ENCODE results near the gene KIF17.

KIF17 gene

DNA sequence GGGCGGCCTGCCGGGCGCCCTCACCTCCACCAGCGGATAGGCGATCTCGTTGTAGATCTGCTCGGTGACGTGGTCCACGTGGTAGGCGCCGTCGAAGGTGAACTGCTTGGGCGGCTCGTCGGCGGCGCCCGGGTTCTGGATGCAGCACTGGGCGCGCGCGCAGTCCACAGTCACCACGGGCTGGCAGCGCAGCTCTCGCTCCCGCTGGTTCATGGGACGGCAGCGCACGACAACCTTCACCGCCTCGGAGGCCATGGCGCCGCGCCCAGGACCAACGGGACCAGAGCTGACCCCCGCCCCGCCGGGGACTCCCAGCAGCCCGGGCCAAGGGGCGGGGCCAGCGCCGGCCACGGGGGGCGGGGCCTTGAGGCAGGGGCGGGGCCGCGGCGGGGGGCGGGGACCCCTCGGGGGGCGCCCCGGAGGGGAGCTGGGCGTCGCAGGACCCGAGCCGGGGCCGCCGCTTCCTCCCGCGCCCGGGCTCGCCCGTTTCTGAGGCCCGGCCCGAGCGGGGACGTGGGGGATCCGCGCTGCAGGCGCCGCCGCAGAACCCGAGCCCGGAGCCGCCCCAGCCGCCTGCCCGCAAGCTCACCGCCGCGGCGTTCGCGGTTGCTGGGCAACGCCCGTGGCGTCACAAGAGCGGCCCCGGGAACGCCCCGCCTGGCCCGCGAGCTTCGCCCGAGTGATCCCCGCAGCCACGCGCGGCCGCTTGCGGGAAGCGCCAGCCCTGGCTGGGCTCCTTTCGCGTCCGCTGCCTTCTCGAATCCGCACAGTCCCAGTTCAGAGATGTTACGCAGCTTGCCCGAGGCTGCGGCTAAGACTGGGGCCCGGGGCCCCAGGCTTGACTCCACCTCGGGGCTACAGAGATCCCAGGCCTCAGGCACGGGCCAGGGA is at the start of gene KIF17:
Gene KIF17 (minus strand): TSS at position 556 of the 891 bp plus-strand sequence. CDS start 301 bp downstream, at position 255.
- no peak for FAIRE-seq

DNA sequence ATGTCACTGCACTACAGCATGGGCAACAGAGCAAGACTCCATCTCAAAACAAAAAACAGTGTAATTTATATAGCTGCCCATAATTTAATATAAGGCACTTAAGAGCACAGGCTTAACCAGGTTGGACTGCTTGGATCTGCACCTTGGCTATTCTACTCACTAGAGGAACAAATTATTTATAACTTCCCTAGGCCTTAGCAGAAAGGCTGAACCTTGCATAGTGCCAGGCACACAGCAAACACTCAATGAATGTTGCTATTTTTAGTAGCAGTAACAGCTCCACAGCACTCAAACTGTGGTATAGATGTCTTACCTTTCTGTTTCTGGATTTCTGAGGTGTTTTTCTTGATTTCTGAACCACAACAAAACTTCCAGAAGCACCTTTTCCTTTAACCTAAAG is 49.5 kb upstream of the KIF17 start:
- FAIRE-seq: no peak

DNA sequence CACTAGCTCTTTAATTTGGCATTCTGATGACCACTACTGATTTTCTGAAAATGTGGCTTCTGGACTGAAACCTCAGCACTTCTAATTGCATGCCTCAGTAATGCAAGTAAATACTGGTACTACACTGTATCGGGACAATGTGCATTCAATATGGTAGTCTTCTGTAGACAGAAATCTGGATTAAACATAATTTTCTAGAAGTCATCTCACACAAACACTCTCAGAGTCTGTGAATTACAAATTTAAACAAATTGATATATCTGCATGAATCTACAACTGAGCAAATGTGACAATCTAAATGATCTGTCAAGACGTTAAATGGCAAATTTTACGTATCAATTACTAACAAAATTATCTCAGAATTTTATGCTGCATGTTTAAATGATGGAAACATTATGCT is 45.6 kb upstream of the KIF17 start:
- no peak for FAIRE-seq

DNA sequence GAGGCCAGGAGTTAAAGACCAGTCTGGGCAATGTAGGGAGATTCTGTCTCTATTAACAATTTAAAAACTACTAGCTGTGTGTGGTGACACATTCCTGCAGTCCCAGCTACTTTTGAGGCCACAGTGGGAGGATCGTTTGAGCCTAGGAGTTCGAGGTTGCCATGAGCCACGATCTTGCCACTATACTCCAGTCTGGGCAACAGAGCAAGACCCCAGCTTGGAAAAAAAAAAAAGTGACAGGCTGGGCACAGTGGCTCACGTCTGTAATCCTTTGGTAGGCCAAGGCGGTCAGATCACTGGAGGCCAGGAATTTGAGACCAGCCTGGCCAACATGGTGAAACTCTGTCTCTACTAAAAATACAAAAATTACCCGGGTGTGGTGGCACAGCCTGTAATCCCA is 42.5 kb upstream of the KIF17 start:
- FAIRE-seq: no peak

DNA sequence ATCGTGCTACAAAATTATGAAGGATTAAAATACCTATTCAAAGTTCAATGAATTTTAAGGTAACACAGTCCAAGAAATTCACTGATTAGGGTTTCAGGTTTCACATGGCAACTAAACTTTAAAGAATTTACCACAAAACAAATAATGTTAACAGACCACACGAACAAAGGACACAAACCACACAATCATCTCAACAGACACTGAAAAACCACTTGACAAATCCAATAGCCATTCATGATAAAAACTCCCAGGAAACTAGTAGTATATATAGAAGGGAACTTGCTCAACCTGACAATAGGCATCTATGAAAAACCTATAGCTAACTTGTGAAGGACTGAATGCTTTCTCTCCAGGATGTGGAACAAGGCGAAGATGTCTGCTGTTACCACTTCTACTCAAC is 35.8 kb upstream of the KIF17 start:
- FAIRE-seq: no peak

DNA sequence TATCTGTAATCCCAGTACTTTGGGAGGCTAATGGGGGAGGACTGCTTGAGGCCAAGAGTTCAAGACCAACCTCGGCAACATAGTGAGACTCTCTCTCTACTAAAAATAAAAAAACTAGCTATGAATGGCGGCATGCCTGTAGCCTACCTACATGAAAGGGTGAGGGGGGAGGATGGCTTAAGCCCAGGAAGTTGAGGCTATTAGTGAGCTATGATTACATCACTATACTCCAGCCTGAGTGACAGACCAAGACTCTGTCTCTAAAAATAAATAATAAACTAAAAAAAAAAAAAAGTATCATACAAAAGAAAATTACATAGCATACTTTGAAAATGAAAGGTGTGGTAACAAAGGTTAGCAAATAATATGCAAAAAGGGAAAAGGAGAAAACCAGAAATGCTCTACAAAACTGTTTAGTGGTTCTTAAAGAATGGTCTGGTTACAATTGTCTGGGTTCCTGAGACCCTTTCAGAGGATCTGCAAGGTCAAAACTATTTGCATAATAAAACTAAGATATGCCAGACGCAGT is 33.7 kb upstream of the KIF17 start:
- FAIRE-seq: no peak

DNA sequence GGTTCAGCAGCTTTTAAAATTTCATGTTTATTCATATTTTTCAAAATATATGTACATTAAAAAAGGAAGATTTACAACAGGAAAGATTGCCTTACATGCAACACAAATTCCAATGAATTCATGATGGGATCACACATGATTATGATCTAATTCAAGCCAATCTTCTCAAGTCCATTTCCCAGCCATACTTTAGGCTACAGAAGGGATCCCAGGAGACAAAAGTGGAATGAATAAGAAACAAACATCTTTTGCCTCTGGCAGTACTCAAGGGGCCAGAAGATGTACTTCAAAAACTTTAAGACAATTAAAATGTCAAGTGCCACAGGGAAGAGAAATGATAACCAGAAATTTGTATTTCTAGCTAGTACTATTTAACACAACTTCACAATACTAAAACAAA is 24.9 kb upstream of the KIF17 start:
- FAIRE-seq: no peak

DNA sequence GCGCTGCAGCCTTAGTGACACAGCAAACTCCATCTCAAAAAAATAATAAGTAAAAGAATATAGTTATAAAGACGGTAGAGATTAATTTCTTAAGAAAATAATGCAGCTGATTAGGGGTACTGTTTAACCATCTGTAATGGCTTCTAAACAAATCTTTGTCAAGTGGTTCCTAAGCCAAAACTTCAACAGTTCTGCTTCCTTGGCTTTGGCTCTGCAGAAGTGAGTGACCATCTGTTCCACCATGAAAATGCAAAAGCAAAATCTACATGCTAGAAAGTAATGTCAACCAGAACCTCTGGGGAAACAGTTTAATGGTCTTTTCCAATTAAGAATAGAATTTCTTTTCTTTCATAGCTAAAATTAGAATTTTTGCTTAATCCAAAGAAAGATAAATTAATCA is 23.0 kb upstream of the KIF17 start:
- FAIRE-seq: no peak

DNA sequence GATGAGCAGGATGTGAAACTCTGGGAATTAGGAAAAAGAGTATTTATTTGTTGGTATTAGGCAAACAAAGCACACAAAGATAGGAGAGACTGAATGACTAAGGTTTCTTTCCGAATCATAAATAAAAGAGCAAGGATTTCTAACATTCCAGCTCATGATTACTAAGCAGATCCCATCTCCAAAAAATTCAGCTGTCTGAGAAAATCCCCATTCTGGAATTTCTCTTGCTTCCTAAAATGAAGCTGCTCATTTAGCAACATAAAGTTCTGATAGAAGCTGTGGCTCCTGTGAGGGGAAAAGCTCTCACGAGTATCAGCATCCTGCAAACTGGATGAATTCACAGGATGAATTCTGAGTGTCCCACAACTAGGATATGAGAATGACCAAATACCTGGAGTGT is 21.4 kb upstream of the KIF17 start:
- no peak for FAIRE-seq

DNA sequence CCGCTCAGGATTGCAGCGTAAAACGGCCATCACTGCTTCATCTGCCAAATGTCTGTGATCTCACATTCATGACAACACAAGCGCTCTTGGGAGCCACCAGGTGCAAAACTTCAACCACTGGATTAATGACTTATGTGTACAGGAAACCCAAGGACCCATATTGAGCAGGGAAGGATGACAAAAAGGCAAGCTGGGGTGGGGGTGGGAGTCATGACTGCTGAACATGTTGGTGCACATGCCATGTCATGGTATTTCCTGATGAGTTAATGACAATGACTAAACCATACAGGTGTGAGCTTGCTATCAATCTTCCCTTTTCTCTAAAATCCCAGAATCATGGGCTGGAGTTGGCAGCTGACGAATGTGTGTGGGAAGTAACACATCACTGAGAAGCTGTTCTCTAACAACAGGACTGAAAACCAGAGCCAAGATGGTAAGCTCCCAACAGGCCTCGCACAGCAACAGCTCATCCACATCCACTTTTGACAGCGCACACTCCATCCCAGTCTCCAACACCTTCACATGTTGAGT is 17.8 kb upstream of the KIF17 start:
- no peak for FAIRE-seq

DNA sequence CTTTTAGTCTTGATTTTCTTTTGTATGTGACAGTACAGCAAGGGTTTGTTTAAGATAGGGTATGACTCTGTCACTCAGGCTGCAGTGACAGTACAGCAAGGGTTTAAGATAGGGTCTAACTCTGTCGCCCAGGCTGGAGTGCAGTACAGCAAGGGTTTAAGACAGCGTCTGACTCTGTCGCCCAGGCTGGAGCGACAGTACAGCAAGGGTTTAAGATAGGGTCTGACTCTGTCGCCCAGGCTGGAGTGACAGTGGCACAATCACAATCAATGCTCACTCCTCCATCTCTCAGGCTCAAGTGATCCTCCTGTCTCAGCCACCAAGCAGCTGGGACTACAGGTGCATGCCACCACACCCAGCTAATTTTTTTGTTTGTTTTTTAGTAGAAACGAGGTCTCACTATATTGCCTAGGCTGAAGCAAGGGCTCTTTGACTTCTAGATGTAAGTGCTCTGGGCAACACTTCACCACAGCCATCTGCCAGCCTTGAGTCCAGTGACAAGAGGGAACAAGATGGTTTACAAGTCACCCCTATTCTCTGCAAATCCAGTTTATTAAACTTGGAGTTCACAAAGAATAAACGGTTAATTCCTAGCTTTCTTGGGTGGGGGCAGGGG is 15.7 kb upstream of the KIF17 start:
- no peak for FAIRE-seq

DNA sequence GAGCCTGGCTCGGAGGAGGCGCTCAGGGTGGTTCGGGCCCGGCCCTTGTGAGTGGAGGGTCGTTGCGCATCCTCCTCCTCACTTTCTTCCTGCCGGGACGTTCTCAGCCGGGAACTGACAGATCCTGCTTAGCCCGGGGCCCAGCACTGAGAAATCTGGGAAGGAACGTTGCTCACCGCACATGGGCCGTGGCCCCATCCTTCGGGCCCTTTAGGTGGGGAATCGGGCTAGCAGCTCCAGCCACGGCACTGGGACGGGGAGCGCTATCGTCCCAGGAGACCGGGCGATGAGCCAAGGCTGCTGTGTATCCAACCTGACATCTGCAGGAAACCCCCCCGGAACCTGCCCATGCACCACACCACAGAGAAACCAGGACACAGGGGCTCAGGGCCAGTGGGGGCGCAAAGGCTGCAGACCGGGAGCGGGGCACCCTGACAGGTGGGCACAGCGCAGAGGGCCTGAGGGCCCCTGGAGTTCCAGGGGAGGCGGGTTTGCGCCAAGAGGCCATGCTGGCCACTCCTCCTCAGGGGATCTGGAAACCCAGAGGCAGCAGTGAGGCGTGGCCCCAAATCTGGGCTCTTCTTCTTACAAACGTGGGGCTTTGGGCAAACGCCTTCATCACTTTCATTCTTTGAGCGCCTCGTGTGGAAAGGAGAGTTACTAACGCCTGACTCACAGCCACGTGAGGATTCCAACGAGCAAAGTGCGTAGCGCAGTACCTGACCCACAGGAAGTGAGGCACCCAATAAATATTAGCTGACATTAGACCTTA is 15.0 kb upstream of the KIF17 start, which contains the start of gene SH2D5:
Gene SH2D5 (minus strand): TSS at position 116 of the 772 bp plus-strand sequence. CDS start 4,659 bp downstream, outside the sequence.
- FAIRE-seq: peak; percentile 9

DNA sequence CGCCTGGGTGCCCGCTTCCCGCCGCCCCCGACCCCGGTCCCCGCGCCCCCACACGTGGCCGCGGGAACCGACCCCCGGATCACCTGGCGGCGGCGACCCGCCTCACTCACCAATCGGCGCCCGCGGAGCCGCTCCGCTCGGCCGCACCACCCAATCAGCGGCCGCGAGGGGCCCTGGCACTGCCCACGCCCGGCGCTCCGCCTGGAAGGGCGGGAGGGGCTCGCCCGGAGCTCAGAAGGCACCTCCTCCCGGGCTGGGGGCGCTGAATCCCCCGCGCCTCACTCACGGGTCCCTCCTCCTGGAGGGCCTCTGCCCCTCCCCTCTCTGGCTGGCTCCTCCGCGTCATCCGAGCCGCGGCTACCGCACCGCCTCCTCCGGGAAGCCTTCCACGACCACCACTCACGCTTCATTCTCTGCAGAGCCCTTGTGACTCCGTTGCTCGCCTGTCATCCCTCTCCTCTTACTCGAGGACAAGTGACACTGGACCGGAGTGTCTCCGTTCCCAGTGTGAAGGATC is 14.3 kb upstream of the KIF17 start:
- FAIRE-seq: no peak

DNA sequence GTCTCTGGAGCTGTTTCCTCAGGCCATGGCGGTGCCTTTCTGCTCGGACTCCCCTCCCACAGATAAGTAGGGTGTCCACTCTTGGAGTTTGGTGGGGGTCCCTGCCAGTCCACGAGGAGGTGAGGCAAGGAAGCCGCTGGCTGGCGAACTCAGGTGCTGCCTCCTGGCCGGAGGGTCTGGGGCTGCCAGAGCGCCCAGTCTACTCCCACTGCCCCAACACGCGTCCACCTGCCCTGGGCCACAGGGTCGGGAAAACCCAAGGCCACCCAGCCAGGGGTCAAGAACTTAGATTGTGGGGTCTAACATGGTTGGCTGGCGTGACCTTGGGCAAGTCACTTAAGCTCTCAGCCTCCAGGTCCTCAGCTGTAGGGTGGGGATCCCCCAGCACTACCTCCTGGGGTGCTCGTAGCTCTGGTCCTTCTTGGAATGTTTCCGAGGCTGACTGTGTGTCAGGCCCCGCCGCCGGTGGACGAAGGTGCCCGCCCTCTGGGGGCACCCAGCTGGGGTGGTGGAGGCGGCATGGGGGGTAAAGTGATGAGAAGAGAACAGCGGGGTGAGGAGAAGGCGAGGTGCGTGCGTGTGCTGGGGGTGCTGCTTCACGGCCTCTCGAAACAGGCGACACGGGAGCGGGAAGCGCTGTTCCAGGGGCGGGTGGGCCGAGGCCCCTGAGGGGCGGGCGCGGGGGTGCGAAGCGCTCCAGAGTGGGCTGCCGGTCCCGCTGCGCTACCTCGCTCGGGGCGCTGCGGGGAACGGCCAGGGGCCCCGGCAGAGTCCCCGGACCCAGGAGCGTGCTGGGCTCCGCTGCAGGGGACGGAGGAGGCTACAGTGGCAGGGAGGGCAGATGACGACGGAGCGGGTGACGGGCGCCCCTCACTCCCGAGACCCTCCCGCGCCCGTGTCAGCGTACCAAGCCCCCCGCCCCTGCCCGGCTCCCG is 13.5 kb upstream of the KIF17 start:
- no peak for FAIRE-seq

DNA sequence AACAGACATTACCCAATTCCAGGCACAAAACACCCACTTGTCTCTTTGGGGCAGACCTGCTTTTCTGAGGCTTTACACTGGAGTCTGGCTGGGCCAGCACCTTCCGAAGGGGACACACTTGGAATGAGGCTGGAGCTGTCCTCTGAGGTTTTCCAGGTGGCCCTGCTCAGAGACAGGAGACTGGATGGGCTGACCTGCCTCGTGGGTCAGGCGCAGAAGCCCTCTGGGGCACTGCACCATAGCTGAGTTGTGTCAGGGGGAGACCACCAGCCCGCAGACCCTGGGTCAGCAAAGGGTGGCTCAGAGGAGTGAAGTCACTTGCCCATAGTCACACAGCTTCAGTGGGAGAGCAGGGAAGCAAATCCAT is 12.9 kb upstream of the KIF17 start:
- FAIRE-seq: no peak

DNA sequence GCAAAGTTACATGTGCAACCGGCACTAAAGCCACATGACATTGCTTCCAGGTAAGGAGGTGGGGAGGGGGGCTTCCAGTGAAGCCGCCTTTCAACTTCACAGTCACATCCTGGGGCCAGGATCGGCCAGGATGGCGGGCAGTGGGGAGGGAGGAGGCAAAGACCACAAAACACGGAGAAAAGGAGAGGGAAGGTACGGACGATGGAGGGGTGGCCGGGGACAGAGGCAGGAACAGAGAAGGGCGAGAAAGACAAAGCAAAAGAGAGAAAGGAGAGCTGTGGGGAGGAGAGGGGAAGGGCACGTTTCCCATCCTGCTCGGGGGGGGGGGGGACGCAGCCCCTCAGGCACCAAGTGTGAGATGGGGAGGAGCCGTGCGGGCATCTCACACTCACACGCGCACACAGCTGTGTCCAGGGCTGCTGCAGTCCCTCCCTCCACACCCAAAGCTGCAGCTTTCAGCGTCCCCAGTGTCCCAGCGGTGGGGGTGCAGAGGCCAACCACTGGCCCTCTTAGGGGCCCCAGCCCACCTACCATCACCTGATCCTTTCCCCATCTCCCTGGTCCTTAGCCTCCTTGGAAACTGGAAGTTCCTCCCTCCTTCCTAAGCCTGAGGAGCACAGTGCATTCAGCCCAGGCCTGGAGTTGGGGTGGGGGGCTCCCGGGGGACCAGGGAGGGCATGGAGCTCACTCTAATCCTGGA is 12.3 kb upstream of the KIF17 start:
- FAIRE-seq: no peak

DNA sequence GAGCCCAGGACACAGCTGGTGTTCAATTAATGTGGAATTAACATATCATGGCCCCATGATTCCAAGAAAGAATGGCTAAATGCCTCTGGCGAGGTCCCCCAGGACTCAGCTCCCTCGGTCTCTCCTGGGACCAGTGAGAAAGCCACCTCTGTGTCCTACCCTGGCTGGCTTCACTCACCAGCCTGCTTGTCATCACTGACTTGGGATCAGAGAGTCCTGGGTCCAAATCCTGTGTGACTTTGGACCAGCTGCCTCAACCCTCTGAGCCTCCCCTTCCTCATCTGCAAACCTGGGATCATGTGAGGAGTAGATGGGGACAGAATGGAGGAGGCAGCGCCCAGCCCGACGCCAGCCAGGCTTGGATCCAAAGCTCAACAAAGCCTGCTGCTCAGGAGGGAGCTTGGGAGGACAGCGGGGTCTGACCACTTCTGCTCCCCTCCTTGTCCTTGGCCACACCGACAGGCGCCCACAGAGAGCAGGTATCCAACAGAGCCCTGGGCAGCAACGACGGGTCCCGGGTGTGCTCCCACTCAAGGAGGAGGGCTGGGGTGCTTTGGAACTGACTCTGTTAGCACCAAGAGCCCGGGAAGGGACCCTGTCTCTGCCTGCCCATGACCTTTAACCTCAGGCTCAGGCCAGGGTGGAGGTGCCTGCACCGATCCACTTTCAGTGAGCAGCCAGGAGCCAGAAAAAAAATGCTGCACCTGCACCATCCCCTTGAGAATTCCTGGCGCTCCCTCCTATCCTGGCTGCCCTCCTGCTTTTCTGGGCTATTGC is 11.5 kb upstream of the KIF17 start:
- FAIRE-seq: no peak

DNA sequence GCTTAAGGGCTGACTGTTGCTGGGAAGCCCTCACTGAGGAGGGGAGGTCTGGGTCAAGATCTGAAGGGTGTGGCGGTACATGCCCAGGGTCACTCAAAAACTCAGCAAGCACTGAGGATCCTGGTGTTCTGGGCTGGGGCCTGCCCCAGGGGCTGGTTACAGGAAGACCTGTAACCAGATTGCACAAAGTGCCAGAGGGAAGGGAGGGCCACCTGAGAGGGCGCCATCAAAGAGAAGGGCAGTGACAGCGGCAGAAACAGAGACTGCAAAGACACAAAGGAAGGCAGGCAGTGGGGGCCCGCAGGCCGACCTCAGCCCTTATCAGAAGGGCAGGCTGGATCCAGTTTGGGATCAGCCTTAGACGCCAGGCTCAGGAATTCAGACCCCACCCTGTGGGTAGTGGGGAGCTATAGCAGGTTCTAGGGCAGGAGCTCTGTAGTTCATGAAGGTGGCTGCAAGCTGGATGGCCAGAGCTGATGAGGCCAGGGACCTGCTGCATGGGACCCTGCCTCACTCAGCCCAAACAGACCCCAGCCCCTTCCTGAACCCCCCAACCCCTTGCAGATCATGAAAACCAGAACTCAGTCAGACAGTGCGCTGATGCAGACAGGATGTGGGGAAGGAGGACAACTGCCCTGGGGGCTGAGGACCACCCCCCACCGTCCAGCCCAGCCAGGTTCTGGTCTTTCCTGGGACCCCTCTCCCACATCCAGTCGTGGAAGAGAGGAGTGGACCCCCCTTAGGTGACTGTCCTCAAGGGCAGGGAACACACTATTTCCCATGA is 10.8 kb upstream of the KIF17 start:
- no peak for FAIRE-seq

DNA sequence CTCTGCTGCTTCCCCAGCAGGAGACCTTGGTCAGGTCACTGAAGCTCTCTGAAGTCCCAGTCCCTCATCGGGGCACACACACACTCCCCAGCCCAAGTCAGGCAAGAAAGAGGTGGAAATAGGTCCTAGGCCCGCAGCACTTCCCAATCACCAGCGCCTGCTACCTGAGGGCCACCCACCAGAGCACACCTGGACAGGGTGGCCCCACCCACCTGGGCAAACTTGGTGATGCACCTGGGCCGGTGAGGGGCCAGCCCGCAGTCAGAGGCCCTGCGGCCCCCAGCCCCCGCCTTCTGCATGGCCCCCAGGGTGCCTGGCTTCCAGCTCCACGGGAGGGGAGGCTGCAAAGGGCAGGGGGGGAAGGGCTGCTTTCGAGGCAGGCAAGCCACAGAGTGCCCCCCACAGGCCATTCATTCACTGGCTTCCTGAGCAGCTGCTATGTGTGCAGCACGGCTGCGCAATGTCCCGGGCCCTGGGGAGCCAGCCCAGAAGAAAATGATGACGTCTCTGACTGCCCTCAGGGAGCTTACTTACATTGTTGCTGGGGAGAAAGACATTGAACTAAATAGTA is 10.0 kb upstream of the KIF17 start:
- FAIRE-seq: no peak
